Liver (tissue), 3 donors: ENCODE results near the gene C6orf132.

Experiments
- EGR1 ChIP-seq, 2 donors: IDR thresholded peaks; 2 replicates each; pipeline ENCODE4 v1.6.1; 2016 to 2018; ENCODE audit warnings: antibody characterized with exemption in 2 of 2, low read depth in 2 of 2
- HNF4A ChIP-seq, 2 donors: conservative IDR thresholded peaks; 2 replicates each; pipeline ENCODE4 v1.6.1; 2016; ENCODE audit warnings: antibody characterized with exemption in 2 of 2, mild to moderate bottlenecking in 2 of 2
- HNF4G ChIP-seq: IDR thresholded peaks from 2 replicates; pipeline ENCODE4 v1.6.1; 2016; ENCODE audit warnings: antibody characterized with exemption
- JUND ChIP-seq, 2 donors: IDR thresholded peaks; 2 replicates each; pipeline ENCODE4 v1.6.1; 2016; ENCODE audit warnings: antibody characterized with exemption in 2 of 2
- REST ChIP-seq: IDR thresholded peaks from 2 replicates; pipeline ENCODE4 v1.6.1; 2016; ENCODE audit warnings: antibody characterized with exemption, mild to moderate bottlenecking
- SP1 ChIP-seq: IDR thresholded peaks from 2 replicates; pipeline ENCODE4 v1.6.1; 2018; ENCODE audit warnings: antibody characterized with exemption, mild to moderate bottlenecking
- TAF1 ChIP-seq: conservative IDR thresholded peaks from 2 replicates; pipeline ENCODE4 v1.6.1; 2016; ENCODE audit warnings: antibody characterized with exemption, mild to moderate bottlenecking
- TF ChIP-seq, protein P1 (sequence below): fragments of 150-350 bp; IDR thresholded peaks from 2 replicates; pipeline ENCODE4 v1.5.1; 2017; ENCODE audit warnings: improper control_type of control experiment, low read depth, low read length; ENCODE audit not compliant: missing input control
- TF ChIP-seq, protein P2 (sequence below): IDR thresholded peaks from 2 replicates; pipeline ENCODE4 v1.6.1; 2016; ENCODE audit warnings: antibody characterized with exemption
- TF ChIP-seq, protein P3 (sequence below): IDR thresholded peaks from 2 replicates; pipeline ENCODE4 v1.6.1; 2016; ENCODE audit warnings: antibody characterized with exemption
- donor health status: healthy.
- donor health status: healthy.

DNA sequence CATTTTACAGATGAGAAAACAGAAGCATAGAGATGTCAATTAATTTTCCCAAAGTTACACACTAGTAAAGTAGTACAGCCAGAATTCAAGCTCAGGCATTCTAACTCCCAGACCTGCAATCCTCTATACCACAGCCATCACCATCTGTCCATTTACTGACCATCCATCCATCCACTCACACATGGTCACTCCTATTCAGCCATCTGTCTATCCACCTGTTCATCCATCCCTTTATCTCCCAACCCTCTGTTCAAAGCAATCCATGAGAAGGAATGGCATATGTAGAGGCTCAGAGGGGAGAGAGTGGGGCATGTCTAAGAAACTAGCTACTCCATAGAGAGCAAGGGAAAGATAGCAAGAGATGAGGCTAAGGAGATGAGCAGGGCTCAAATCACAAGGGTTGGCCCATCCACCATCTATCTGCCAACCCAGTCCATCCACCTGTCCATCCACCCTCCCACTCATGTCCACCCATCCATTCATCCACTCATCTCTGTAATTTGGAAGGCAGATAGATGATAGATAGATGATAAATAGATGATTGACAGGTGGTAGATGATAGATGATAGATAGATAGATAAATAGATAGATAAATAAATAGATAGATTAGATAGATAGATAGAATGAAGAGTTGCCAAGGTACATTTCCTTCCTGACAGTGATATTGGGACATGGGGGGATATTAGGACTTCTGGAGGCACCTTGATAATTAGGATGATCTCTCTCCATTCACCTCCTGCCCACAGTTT lies 12.2 kb upstream of the C6orf132 start:
- no peak for TF ChIP-seq REST
- no peak for TF ChIP-seq TAF1
- TF ChIP-seq, protein P1, sequence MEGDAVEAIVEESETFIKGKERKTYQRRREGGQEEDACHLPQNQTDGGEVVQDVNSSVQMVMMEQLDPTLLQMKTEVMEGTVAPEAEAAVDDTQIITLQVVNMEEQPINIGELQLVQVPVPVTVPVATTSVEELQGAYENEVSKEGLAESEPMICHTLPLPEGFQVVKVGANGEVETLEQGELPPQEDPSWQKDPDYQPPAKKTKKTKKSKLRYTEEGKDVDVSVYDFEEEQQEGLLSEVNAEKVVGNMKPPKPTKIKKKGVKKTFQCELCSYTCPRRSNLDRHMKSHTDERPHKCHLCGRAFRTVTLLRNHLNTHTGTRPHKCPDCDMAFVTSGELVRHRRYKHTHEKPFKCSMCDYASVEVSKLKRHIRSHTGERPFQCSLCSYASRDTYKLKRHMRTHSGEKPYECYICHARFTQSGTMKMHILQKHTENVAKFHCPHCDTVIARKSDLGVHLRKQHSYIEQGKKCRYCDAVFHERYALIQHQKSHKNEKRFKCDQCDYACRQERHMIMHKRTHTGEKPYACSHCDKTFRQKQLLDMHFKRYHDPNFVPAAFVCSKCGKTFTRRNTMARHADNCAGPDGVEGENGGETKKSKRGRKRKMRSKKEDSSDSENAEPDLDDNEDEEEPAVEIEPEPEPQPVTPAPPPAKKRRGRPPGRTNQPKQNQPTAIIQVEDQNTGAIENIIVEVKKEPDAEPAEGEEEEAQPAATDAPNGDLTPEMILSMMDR: no peak
- TF ChIP-seq EGR1 (IDR thresholded peaks at IDR 0.05; ENCODE audit: low read depth in 2 of 2): no peak
- TF ChIP-seq JUND (IDR thresholded peaks at IDR 0.05): no peak
- no peak for TF ChIP-seq HNF4A (conservative IDR thresholded peaks at IDR 0.05)
- TF ChIP-seq SP1: no peak
- TF ChIP-seq, protein P2, sequence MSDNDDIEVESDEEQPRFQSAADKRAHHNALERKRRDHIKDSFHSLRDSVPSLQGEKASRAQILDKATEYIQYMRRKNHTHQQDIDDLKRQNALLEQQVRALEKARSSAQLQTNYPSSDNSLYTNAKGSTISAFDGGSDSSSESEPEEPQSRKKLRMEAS: no peak
- no peak for TF ChIP-seq HNF4G
- TF ChIP-seq, protein P3, sequence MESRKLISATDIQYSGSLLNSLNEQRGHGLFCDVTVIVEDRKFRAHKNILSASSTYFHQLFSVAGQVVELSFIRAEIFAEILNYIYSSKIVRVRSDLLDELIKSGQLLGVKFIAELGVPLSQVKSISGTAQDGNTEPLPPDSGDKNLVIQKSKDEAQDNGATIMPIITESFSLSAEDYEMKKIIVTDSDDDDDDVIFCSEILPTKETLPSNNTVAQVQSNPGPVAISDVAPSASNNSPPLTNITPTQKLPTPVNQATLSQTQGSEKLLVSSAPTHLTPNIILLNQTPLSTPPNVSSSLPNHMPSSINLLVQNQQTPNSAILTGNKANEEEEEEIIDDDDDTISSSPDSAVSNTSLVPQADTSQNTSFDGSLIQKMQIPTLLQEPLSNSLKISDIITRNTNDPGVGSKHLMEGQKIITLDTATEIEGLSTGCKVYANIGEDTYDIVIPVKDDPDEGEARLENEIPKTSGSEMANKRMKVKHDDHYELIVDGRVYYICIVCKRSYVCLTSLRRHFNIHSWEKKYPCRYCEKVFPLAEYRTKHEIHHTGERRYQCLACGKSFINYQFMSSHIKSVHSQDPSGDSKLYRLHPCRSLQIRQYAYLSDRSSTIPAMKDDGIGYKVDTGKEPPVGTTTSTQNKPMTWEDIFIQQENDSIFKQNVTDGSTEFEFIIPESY: no peak
